Esophagus (tissue), 2 donors: ENCODE measurements around the gene HMCN2. TPM values are rescaled to one million over a fixed set of nuclear protein-coding genes. Genes with fewer than 3 reads are reported as not detected.
"Not testable (repeated sequence)": the region's sequence is repeated elsewhere in the genome, so short reads cannot be mapped to it uniquely, and the experiment has no call there.

Experiments used
- H3K27ac ChIP-seq, 2 donors: one replicate each; pipeline ENCODE4 v1.5.1; 2013; ENCODE audit warnings: low read depth in 2 of 2, mild to moderate bottlenecking in 2 of 2, inconsistent platforms in 1 of 2, low read length in 1 of 2, moderate library complexity in 1 of 2
- H3K27me3 ChIP-seq, 2 donors: one replicate each; pipeline ENCODE4 v1.6.1; 2013; ENCODE audit warnings: low read length in 2 of 2, control low read depth in 1 of 2, mild to moderate bottlenecking in 1 of 2; ENCODE audit not compliant: insufficient read depth in 2 of 2, control insufficient read depth in 1 of 2
- H3K36me3 ChIP-seq, 2 donors: one replicate each; pipeline ENCODE4 v1.6.1; 2013; ENCODE audit warnings: low read length in 1 of 2; ENCODE audit not compliant: control insufficient read depth in 2 of 2, insufficient read depth in 2 of 2
- H3K4me1 ChIP-seq, 2 donors: one replicate each; pipeline ENCODE4 v1.6.1; 2013; ENCODE audit warnings: low read length in 1 of 2; ENCODE audit not compliant: control insufficient read depth in 2 of 2, insufficient read depth in 2 of 2
- H3K4me3 ChIP-seq, 2 donors: one replicate each; pipeline ENCODE4 v1.5.1; 2013; ENCODE audit warnings: low read length in 2 of 2, mild to moderate bottlenecking in 2 of 2, low read depth in 1 of 2, moderate library complexity in 1 of 2
- H3K9me3 ChIP-seq, 2 donors: one replicate each; pipeline ENCODE4 v1.6.1; 2013; ENCODE audit warnings: mild to moderate bottlenecking in 2 of 2, low read depth in 1 of 2, low read length in 1 of 2, moderate library complexity in 1 of 2; ENCODE audit not compliant: control insufficient read depth in 2 of 2, insufficient read depth in 1 of 2
- WGBS, 2 donors: extraction: QIAGEN DNeasy Blood & Tissue Kit; methylation state at CpG; one replicate each; pipeline ENCODE4 v1.1.7; 2013; 5-methylcytosine and 5-hydroxymethylcytosine counted together
- polyA plus RNA-seq, 2 donors: library from polyadenylated mRNA; stranded (reverse); fragments of 200-250 nt; gene quantifications; one replicate each; pipeline ENCODE4 v1.2.3, GENCODE V29; 2013
- donor health status: healthy with polysubstance abuse.
- donor health status: Bipolar disorder and iron deficiency.

HMCN2 gene
- polyA plus RNA-seq, 2 donors, result 4.1 to 4.8 TPM

GRCh38 chr9:130337784-130338380 is 72.3 kb downstream of the HMCN2 start:
- H3K36me3 ChIP-seq, result no peaks in the 10 kb centered on the region
- WGBS, 2 donors, result 81 to 85% methylated on average over 12 to 16 of the region's 16 CpGs
- no peak overlapping the region for H3K4me3 ChIP-seq
- H3K27ac ChIP-seq, result no peak overlapping the region
- H3K4me1 ChIP-seq, result peaks cover 0 to 3% of the 10 kb centered on the region in 2 donors
- no peaks in the 10 kb centered on the region for H3K9me3 ChIP-seq
- no peaks in the 10 kb centered on the region for H3K27me3 ChIP-seq

- not testable (repeated sequence) for H3K4me1 ChIP-seq, H3K36me3 ChIP-seq, H3K27ac ChIP-seq, H3K4me3 ChIP-seq, H3K27me3 ChIP-seq, H3K9me3 ChIP-seq
- WGBS, 2 donors, result 92% methylated on average over 8 of the region's 8 CpGs
Measured at GRCh38 chr9:130338891-130339290, 73.3 kb downstream of the HMCN2 start.

GRCh38 chr9:130339306-130339705 is 73.7 kb downstream of the HMCN2 start:
- Histone ChIP-seq H3K27me3 (no peaks in the 10 kb centered on the region), H3K9me3 (no peaks in the 10 kb centered on the region), H3K4me1 (no peaks in the 10 kb centered on the region), H3K36me3 (no peaks in the 10 kb centered on the region), H3K27ac (no peak overlapping the region), H3K4me3 (no peak overlapping the region)
- 52 to 55% methylated on average over 4 of the region's 4 CpGs for WGBS, 2 donors

DNA sequence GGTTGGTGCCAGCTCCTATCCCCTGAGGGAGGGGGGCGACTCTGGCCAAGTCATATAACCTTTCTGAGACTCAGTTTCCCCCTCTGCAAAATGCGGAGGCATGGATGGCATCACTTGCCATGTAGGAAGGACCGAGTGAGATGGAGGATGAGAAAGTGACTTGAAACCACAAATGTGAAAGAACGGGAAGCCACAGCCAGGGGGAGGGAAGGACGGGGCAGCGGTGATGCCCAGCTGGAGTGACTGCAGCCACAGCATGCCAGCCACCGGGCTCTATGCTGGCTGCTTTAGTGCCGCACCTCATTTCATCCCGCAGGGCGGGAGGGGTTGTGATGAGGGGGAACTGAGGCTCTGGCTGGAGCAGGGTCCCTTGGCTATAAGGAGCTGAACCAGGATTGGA is 74.5 kb downstream of the HMCN2 start:
- no peaks in the 10 kb centered on the region for H3K4me1 ChIP-seq
- H3K9me3 ChIP-seq, result peaks cover 0 to 1% of the 10 kb centered on the region in 2 donors
- H3K27ac ChIP-seq, result no peak overlapping the region
- no peaks in the 10 kb centered on the region for H3K36me3 ChIP-seq
- no peak overlapping the region for H3K4me3 ChIP-seq
- H3K27me3 ChIP-seq, result no peaks in the 10 kb centered on the region
- 60 to 66% methylated on average over 10 of the region's 10 CpGs for WGBS, 2 donors

- not testable (repeated sequence) for H3K27me3 ChIP-seq, H3K9me3 ChIP-seq, H3K4me3 ChIP-seq, H3K36me3 ChIP-seq, H3K4me1 ChIP-seq, H3K27ac ChIP-seq
- WGBS, 2 donors, result 87% methylated on average over 17 of the region's 17 CpGs
Measured at GRCh38 chr9:130340557-130340956, 75.0 kb downstream of the HMCN2 start.

GRCh38 chr9:130341128-130341527 is 75.6 kb downstream of the HMCN2 start:
- Histone ChIP-seq H3K36me3 (no peaks in the 10 kb centered on the region), H3K4me1 (no peaks in the 10 kb centered on the region), H3K27ac (no peak overlapping the region), H3K9me3 (peaks cover 0 to 2% of the 10 kb centered on the region in 2 donors), H3K27me3 (no peaks in the 10 kb centered on the region), H3K4me3 (no peak overlapping the region)
- 68 to 74% methylated on average over 13 of the region's 13 CpGs for WGBS, 2 donors

DNA sequence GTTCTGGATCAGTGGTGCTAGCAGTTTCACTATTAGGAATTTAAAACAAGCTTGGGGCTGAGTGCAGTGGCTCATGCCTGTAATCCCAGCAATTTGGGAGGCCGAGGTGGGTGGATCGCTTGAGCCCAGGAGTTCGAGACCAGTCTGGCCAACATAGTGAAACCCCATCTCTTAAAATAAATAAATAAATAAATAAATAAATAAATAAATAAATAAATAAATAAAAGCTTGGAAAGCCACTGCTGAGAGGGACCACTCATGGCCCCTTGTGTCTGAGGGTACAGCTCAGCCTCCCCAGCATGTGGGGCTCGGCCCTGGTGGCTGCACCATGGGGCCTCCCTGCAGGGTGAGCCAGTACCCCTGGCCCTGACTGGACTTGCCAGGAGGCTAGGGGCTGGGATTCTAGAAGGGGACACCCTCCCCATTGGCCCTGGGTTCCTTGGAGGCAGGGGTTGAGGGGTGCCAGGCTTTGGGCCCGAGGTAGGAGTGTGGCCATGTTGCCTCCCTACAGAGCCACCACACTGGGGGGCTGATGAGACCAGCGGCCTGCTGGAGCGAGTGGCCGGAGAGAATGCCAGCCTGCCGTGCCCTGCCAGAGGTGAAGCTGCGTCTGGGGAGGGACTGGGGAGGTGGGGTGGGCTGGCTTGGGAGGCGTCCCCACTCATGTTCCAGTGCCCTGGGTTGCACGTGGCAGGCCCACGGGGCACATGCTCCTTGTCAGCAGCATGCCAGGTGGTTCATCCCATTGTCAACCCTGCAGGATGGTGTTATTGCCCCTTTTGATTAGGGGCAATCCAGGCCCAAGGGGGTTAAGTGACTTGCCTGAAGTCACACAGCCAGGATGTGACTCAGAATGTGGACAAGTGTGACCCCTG is 76.5 kb downstream of the HMCN2 start:
- 79 to 85% methylated on average over 13 of the region's 13 CpGs for WGBS, 2 donors
- peaks cover 0 to 2% of the 10 kb centered on the region in 2 donors for H3K9me3 ChIP-seq

DNA sequence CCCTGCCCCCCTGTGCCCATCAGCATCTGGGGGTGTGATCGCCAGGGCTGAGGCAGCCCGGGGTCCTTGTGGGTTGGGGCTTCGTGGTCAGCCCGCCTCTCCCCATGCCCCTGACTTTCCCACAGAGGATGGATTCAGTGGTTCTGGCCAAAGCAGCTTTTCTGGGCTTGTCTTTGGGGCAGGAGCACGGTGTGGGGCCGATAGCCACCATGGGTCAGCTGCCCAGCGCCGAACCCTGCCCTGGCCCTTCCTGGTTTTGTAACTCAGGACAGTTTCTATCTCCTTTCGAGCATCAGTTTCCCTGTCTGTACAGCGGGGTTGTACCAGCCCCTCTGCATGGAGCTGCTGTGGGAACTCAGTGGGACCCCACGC is 77.1 kb downstream of the HMCN2 start:
- H3K27me3 ChIP-seq, result no peaks in the 10 kb centered on the region
- H3K36me3 ChIP-seq, result no peaks in the 10 kb centered on the region
- no peak overlapping the region for H3K27ac ChIP-seq
- H3K4me3 ChIP-seq, result no peak overlapping the region
- H3K4me1 ChIP-seq, result no peaks in the 10 kb centered on the region
- H3K9me3 ChIP-seq, result peaks cover 0 to 2% of the 10 kb centered on the region in 2 donors
- WGBS, 2 donors, result 73 to 81% methylated on average over 11 of the region's 11 CpGs

More for the DNA sequence above, 76.5 kb downstream of the HMCN2 start:
- Histone ChIP-seq H3K4me3 (no peak overlapping the region), H3K27ac (no peak overlapping the region), H3K36me3 (no peaks in the 10 kb centered on the region), H3K27me3 (no peaks in the 10 kb centered on the region), H3K4me1 (no peaks in the 10 kb centered on the region)

- no peak overlapping the region for H3K27ac ChIP-seq
- H3K36me3 ChIP-seq, result no peaks in the 10 kb centered on the region
- no peak overlapping the region for H3K4me3 ChIP-seq
- 35 to 36% methylated on average over 12 of the region's 12 CpGs for WGBS, 2 donors
- H3K9me3 ChIP-seq, result peaks cover 0 to 2% of the 10 kb centered on the region in 2 donors
- H3K4me1 ChIP-seq, result no peaks in the 10 kb centered on the region
- no peaks in the 10 kb centered on the region for H3K27me3 ChIP-seq
Measured at GRCh38 chr9:130343445-130343918, 77.9 kb downstream of the HMCN2 start.
